NCI-H510A treated with DMSO at 0.1 percent for 48 hours (cell line): Measurements from ENCODE around the gene TDRD1.
A peak's percentile ranks its signal among the peaks of the same experiment; 100 is the strongest.

Experiments used
- DNase-seq: peaks from one replicate; lab custom pipeline; 2025; lab: John Stamatoyannopoulos, UW

The TDRD1 gene

GRCh38 chr10:114174695-114175188, 4.4 kb upstream of the TDRD1 start:
- peak; percentile 94 for DNase-seq

DNA sequence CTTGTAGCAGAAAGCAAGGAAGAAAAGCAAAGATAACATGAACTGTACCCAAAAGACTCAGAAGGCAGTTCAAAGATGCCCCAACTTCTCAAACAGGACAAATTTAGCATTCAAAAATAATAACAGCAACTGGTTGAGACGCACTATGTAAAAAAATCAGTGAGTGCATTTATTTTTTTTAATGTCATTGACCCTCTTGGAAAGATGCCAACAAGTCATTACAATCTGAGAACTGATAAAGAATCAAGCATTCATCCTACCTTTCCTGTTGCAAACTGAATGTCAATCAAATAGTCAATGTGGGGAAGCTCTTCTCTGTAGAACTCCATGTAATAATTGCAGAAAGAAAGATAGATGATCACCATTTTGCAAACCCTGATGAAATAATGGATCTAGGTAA, 3.5 kb upstream of the TDRD1 start:
- no peak for DNase-seq

DNA sequence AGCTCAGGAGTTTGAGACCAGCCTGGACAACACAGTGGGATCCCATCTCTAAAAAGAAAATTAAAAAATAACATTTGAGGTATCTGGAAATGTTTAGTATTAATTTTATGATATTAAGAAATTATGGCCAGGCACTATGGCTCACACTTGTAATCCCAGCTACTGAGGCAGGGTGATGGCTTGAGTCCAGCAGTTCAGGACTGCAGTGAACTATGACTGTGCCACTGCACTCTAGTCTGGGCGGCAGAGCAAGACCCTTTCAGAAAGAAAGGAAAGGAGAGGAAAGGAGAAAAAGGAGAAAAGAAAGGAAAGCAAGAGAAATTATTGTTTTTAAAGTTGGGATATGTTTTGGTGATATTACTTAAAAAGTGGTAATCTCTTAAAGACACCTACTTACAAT, 2.6 kb upstream of the TDRD1 start:
- no peak for DNase-seq

- peak; percentile 50 for DNase-seq
These were observed 594 bp downstream of the TDRD1 start for GRCh38 chr10:114179747-114180146.

DNA sequence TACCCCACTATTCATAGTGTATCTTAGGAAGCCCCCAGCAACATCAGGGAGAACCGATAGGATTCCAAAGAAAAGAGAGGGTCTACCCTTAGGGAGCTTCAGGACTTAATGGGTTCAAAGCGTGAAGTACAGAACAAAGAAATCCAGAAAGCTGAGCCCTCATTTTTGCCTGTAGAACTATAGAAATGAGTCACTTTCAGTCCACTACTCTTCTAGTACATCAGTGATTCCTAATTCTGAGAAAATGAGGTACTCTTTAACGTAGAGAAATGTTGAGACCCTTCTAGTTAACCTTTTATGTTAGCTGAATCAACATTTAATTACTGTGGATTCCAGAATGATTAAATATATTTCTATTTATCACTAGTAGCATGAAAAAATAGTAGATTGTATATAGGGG, 1.8 kb downstream of the TDRD1 start:
- DNase-seq = no peak

- DNase-seq = no peak
These were observed 2.8 kb downstream of the TDRD1 start for GRCh38 chr10:114181971-114182370.

- DNase-seq = no peak
These were observed 4.4 kb downstream of the TDRD1 start for GRCh38 chr10:114183563-114183962.

DNA sequence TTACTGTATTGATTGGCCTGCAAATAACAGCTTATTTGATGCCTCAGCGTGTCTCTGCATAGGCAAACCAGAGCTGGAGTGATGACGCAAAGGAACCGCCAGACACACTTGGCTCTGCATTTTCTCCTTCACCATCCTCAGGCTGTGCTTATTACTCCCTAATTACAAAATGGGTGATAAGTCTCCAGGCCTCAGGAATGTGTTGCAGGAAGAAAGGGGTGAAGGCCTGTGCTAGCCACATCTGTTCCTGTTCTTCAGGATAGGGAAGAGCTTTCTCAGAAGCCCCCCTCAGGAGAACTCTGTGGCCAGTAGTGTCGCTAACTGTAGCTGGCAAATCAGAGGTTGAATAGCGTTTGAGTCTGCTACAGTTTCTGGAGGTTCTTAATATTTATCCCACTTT, 5.1 kb downstream of the TDRD1 start:
- no peak for DNase-seq

DNA sequence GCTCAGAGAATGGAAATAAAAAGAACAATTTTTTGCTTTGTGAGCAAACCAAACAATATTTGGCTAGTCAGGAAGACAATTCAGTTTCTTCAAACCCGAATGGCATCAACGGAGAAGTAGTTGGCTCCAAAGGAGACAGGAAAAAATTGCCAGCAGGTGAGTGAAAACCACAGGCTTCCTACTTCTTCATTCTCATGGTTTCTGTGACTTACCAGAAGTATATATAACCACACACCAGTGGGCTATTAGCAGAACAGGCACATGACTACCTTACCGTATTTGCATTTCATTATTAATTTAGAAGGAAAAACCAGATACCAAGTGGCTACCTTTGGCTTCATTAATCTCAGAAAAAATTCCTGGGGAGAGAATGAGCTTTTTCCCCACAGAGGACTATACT, 8.8 kb downstream of the TDRD1 start:
- no peak for DNase-seq

- DNase-seq = no peak
These were observed 9.7 kb downstream of the TDRD1 start for GRCh38 chr10:114188900-114189299.

DNA sequence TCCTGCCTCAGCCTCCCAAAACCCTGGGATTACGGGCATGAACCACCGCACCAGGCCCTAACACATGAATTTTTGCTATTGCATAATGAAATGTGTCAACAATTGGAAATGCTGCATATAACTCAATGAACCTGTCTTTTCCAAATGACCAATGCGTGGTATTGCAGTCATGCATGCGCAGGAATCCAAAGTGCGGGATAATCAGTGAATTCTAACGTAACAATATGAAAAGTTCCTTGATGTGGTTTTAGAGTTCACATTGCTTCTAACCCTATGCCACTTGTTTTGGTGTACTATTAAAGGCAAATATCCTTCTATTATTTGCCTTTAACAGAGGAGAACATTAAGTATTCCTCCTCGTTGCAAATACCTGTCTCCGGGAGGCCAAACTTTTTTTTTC, 10.5 kb downstream of the TDRD1 start:
- DNase-seq = no peak

DNA sequence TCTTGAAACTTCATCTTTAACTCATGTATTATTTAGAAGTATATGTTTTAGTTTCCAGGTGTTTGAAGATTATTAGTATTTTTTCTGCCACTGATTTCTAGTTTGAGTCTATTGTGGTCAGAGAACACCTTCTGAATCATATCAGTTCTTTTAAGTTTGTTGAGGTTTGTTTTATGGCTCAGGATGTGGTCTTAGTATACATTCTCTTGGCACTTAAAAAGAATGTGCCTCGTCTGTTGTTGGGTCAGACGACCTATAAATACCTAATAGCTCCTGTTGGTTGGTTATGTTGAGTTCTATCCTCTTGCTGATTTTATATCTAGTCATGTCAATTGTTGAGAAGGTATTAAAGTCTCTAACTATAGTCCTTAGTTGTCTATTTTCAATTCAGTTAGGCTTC, 15.9 kb downstream of the TDRD1 start:
- no peak for DNase-seq

GRCh38 chr10:114199239-114199638, 20.1 kb downstream of the TDRD1 start:
- no peak for DNase-seq

- no peak for DNase-seq
These were observed 23.7 kb downstream of the TDRD1 start for GRCh38 chr10:114202812-114203211.

GRCh38 chr10:114206902-114207301, 27.7 kb downstream of the TDRD1 start:
- no peak for DNase-seq

DNA sequence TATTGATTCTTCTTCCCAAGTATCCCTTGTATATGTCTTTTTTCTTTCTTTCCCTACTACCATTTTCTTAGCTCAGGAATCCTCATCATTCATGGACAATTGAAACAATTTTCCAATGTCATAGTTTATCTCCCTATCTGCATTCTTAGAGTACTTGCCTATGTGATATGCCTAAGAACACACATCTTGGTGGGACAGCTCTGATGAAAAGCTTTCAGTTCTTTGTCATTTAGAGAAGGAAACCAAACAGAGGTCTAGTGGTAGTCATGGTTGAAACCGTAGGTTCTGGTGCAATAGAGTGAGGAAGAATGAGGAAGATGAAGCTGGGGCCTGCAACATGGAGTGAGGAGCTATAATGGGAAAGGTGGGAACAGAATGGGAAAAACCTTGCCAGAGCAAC, 28.2 kb downstream of the TDRD1 start:
- no peak for DNase-seq

GRCh38 chr10:114208351-114208750, 29.2 kb downstream of the TDRD1 start:
- DNase-seq = peak; percentile 29

DNA sequence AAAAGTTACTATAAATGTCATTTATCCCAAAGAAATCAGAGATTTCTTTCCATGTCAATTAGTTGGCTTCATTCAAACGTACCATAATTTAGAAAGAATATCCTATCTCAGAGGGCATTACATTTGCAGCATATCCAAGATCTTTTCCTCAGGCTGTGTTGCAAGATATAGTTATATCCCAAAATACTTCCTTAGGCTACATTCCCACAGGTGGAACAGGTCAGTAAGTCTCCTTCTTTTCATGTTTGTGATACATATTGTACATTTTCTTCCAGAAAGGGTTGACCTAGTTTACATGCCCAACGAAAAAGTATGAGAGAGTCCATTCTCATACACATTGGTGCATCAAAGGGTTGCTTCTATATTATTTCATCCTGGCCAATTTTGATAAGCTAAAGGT, 33.0 kb downstream of the TDRD1 start:
- DNase-seq = no peak

DNA sequence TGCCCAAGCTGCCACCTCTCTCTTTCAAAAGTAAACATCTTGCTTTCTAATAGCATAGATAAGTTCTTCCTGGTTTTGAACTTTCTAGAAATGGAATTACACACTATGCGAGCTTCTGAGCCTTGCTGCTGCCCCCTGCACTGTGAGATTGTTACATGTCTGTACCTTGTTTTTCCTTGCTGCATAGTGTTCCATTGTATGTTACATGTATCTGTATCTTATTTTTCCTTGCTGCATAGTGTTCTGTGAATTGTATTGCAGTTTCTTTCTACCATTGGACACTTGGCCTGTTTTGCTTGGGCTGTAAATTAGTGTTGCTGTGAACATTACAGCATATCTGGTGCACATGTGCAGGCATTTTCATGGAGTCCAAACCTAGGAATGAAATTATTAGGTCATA, 35.9 kb downstream of the TDRD1 start:
- DNase-seq = no peak

GRCh38 chr10:114220281-114220680, 41.1 kb downstream of the TDRD1 start:
- no peak for DNase-seq

- no peak for DNase-seq
These were observed 42.1 kb downstream of the TDRD1 start for GRCh38 chr10:114221235-114221634.

DNA sequence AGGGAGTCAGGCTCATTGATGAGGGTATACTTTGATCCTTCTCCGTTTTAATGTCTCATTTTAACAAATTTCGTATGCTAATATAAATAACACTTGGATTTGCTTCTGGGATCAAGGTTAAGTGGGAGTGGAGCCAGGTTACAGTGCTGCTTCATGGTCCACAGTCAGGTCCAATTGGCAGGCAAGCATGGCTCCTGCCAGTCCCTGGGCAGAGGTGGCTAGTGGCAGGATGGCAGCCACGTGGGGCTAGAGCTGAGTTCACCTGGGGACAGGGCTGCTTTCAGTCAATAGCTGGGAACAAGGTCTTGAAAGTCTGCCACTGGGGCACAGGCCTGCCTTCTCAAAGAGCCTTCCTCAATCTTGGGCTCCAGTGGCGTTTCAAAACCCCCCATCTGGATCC, 43.9 kb downstream of the TDRD1 start:
- no peak for DNase-seq

DNA sequence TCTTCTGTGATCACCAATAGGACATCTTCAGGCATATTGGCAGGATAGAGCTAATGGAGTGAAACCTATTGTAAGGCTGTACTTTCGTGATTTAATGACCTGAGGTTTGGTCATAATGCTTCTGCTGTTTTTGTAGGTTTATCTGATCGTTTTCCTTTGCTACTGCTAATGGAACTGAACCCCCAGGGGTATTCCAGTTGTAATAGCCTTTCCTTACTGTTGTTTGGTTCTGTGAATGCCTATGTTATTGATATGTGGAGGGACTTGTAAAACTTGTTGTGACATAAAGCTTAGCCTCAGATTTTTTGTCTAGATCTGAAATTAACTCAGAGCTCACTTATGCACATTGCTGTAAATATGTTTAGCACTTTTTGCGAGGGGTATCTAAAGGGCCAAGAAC, 49.0 kb downstream of the TDRD1 start:
- no peak for DNase-seq

GRCh38 chr10:114232561-114233176, 53.5 kb downstream of the TDRD1 start:
- no peak for DNase-seq

- DNase-seq = no peak
These were observed 54.3 kb downstream of the TDRD1 start for GRCh38 chr10:114233482-114233881.
